WERI-Rb-1 (cell line): ENCODE measurements around the gene HELLS.

Experiments used
- DNase-seq: peaks from one replicate; pipeline ENCODE4 v3.0.0-alpha.2; 2020
- H3K27ac ChIP-seq: fragments of 250-450 bp; sonication (Bioruptor Pico); 2 replicates; pipeline ENCODE4 v1.5.1; 2020; ENCODE audit warnings: mild to moderate bottlenecking, moderate library complexity
- H3K27me3 ChIP-seq: fragments of 250-450 bp; sonication (Bioruptor Pico); 2 replicates; pipeline ENCODE4 v1.5.1; 2021; ENCODE audit warnings: mild to moderate bottlenecking, low read depth, moderate library complexity; ENCODE audit not compliant: insufficient read depth, severe bottlenecking
- H3K36me3 ChIP-seq: fragments of 250-450 bp; sonication (Bioruptor Pico); 2 replicates; pipeline ENCODE4 v1.5.1; 2020; ENCODE audit warnings: mild to moderate bottlenecking, moderate library complexity
- H3K4me3 ChIP-seq: 2 replicates; pipeline ENCODE4 v1.5.1; 2011; ENCODE audit warnings: low read depth, mild to moderate bottlenecking, control low read depth, low read length
- H3K9me3 ChIP-seq: fragments of 250-450 bp; sonication (Bioruptor Pico); 2 replicates; pipeline ENCODE4 v1.5.1; 2021; ENCODE audit warnings: mild to moderate bottlenecking, moderate library complexity; ENCODE audit not compliant: severe bottlenecking
- CTCF ChIP-seq: IDR thresholded peaks from 2 replicates; pipeline ENCODE4 v1.5.1; 2011; ENCODE audit warnings: low read depth, mild to moderate bottlenecking, control low read depth, inconsistent platforms, low read length

The HELLS gene

DNA sequence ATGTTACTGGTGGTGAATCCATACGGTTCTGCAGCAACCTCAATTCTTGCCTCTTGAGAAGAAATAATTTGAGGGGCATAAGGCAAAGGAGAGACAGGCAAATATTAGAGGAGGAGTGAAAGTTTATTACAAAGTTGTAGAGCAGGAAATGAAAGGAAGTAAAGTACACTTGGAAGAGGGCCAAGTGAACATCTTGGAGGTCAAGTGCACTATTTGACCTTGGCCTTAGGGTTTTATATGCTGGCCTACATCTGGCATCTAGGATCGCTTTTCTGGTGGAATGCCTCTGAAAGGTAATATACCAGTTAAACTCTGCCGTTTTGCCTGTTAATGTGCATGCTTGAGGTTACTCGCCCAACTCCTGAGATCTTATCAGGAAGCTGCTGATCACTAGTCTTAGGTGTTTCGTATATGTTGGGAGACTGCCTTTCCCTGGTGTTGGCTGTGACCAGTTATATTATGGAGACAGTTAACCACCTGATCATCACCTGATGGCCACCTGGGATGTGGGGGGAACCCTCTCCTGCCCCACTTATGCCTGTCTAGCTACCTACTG, 71.9 kb downstream of the HELLS start:
- no peak overlapping the region for H3K27ac ChIP-seq
- no peak overlapping the region for H3K4me3 ChIP-seq
- no peak for TF ChIP-seq CTCF
- no peak for DNase-seq
- no peaks in the 10 kb centered on the region for H3K36me3 ChIP-seq
- H3K27me3 ChIP-seq, result no peaks in the 10 kb centered on the region
- H3K9me3 ChIP-seq, result no peaks in the 10 kb centered on the region

GRCh38 chr10:94622666-94623205, 77.1 kb downstream of the HELLS start:
- H3K9me3 ChIP-seq, result no peaks in the 10 kb centered on the region
- no peak for DNase-seq
- H3K27me3 ChIP-seq, result no peaks in the 10 kb centered on the region
- no peak for TF ChIP-seq CTCF
- no peak overlapping the region for H3K27ac ChIP-seq
- no peak overlapping the region for H3K4me3 ChIP-seq
- no peaks in the 10 kb centered on the region for H3K36me3 ChIP-seq

- Histone ChIP-seq H3K36me3 (no peaks in the 10 kb centered on the region), H3K9me3 (no peaks in the 10 kb centered on the region), H3K4me3 (no peak overlapping the region), H3K27ac (no peak overlapping the region), H3K27me3 (no peaks in the 10 kb centered on the region)
- DNase-seq, result no peak
- no peak for TF ChIP-seq CTCF
Observed at GRCh38 chr10:94623572-94623971, 78.0 kb downstream of the HELLS start.

- Histone ChIP-seq H3K27me3 (no peaks in the 10 kb centered on the region), H3K4me3 (no peak overlapping the region), H3K36me3 (no peaks in the 10 kb centered on the region), H3K9me3 (no peaks in the 10 kb centered on the region), H3K27ac (no peak overlapping the region)
- TF ChIP-seq CTCF, result no peak
- DNase-seq, result no peak
Observed at GRCh38 chr10:94626476-94626875, 80.9 kb downstream of the HELLS start.

DNA sequence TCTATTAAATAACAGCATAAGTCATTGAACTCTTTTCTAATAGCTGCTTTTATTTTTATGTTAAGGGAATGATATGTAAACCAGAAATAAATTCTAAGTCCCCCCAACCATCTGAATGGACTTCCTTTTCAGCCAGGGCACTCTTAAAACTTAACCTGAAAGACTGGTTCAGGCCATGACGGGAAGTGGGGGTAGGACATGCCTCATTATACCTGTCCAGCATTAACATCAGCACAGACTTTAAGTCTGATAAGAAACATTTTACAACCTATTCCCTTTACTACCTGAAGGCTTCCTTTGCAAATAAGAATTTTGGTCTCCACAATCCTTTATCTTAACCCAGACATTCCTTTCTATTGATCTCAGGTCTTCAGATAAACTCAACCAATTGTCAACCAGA, 81.9 kb downstream of the HELLS start:
- Histone ChIP-seq H3K36me3 (no peaks in the 10 kb centered on the region), H3K4me3 (no peak overlapping the region), H3K9me3 (no peaks in the 10 kb centered on the region), H3K27ac (no peak overlapping the region), H3K27me3 (no peaks in the 10 kb centered on the region)
- DNase-seq, result no peak
- TF ChIP-seq CTCF, result no peak
